NCI-H187 treated with DMSO at 0.1 percent for 48 hours (cell line): Measurements from ENCODE around the gene PCGF3.

Experiments
- DNase-seq: peaks from one replicate; lab custom pipeline; 2025; lab: John Stamatoyannopoulos, UW

PCGF3 gene, protein sequence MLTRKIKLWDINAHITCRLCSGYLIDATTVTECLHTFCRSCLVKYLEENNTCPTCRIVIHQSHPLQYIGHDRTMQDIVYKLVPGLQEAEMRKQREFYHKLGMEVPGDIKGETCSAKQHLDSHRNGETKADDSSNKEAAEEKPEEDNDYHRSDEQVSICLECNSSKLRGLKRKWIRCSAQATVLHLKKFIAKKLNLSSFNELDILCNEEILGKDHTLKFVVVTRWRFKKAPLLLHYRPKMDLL

GRCh38 chr4:705278-706082 lies at the start of gene PCGF3:
TSS of gene PCGF3 (plus strand) at chr4:705832. CDS start at chr4:733681, 27,849 bp downstream.
- peak; percentile 82 for DNase-seq

GRCh38 chr4:656436-657337 lies 48.9 kb upstream of the PCGF3 start:
- no peak for DNase-seq

- DNase-seq = no peak
These were observed 48.2 kb upstream of the PCGF3 start for GRCh38 chr4:657338-657833.

- no peak for DNase-seq
These were observed 47.6 kb upstream of the PCGF3 start for GRCh38 chr4:657834-658667.

GRCh38 chr4:658681-659667 lies 46.7 kb upstream of the PCGF3 start:
- DNase-seq = no peak

DNA sequence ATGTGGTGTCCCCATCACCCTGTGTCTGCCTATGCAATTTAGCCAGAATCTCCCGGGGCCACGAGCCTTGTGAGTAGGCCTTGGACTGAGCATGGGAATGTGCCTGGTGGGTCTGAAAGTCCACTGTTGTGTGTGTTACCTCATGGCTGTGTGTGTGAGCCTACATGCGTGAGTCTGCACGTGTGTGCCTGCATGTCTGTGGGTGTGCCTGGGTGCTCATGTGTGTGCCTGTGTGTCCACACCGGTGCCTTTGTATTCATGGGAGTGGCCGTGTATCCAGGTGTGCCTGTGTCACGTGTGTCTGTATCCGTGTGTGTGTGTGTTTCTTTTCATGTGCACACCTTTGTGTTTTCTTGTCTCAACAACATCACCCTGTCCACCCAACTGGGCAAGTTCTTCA lies 45.8 kb upstream of the PCGF3 start:
- no peak for DNase-seq

GRCh38 chr4:660401-660800 lies 45.2 kb upstream of the PCGF3 start:
- no peak for DNase-seq

- DNase-seq = no peak
These were observed 44.4 kb upstream of the PCGF3 start for GRCh38 chr4:661231-661630.

DNA sequence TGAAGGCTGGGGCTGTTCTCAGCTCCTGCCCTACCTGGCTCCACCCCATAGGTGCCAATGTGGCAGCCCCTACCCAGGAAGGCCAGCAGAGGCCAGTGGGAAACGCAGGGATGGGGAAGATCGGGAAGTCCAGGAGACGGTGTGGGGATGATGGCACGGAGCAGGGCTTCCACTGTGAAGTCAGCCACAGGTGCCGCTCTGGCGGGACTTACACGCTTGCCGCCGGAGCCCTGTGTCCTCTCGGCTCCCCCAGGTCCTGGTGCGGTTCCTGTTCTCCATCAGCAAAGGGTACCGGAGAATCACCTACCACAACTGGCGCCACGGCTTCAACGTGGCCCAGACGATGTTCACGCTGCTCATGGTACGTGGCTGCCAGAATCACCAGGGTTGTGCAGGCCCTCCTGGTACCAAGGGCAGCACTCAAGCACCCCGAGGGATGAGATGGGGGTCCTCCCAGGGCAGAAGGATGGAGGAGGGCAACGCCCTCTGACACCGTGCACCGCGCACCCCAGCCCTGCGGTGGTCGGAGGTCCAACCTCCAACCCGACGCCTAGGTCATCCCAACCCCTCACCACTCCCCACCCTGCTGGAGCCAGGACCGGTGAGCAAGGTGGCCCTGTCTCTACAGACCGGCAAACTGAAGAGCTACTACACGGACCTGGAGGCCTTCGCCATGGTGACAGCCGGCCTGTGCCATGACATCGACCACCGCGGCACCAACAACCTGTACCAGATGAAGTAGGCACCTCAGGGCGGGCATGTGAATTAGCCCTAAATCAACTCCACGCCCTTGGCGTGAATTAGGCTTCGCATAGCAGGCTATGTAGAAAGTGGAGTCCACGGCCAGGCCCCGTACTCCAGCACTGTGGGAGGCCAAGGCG lies 43.5 kb upstream of the PCGF3 start:
- DNase-seq = no peak

- DNase-seq = no peak
These were observed 42.6 kb upstream of the PCGF3 start for GRCh38 chr4:663046-663437.

- no peak for DNase-seq
These were observed 41.9 kb upstream of the PCGF3 start for GRCh38 chr4:663438-664428.

DNA sequence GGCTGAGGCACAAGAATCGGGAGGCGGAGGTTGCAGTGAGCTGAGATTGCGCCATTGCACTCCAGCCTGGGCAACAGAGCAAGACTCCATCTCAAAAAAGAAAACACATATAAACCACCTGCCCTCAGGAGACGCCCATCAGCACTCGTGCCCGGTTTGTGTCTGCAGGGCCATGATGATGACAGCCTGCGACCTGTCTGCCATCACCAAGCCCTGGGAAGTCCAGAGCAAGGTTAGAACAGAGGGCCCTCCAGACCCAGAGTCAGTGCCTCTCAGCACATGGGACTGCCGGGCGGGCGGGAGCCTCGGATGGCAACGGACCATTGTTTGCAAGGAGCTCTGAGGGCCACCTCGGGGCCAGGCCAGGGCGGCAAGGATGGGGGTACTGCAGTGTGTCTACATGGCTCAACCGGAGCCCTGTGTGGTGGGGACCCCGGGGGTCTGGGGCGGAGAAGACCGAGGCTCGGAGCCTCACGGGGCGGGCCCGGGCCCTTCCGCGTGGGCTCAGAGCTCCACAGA lies 40.9 kb upstream of the PCGF3 start:
- DNase-seq = no peak

DNA sequence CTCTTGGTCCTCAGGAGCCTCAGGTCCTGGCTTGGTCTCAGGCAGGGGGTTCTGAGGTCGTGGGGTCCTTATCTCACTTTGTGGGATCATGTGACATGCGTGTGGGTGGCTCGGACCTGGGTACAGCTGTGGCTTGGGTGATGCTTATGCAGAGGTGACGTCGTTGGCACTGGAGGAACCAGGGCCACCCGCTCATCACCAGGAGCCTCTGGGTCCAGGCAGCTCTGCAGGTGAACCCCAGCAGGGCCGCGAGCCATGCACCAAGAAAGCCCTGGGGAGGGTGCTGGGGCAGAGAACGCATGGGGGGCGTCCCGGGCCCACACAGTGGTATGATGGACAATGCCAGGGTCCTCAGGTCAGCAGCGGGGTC lies 40.3 kb upstream of the PCGF3 start:
- DNase-seq = no peak

DNA sequence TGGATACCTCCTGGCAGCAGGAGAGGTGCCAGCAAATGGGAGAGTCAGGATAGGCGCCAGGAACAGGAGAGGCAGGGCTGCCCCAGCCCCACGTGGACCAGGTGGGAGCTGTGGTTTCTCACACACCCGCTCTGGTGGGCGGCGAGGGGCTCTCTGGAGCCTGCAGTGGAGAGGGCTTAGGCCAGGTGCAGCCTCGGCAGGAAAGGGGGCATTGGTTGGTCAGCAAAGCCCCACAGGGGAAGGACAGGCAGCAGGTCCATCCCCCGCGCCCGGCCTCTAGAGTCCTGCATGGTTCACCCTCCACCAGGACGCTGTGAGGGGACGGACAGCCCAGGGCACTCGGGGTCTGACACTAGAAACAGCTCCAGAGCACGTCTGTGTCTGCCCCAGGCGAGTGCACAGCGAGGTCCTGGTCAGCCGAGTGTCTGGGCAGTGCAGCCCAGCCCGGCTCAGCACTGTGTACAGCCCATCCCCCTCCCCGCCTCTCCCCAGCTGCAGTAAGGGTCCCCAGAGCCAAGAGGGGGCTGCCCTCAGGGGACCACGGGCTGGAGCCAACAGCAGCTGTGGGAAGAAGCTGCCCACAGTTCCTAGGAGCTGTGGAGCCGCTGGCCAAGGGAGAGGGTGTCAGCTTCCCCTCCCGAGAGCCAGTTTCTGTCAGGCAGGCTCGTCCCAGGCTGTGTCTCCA lies 39.7 kb upstream of the PCGF3 start:
- DNase-seq = no peak

DNA sequence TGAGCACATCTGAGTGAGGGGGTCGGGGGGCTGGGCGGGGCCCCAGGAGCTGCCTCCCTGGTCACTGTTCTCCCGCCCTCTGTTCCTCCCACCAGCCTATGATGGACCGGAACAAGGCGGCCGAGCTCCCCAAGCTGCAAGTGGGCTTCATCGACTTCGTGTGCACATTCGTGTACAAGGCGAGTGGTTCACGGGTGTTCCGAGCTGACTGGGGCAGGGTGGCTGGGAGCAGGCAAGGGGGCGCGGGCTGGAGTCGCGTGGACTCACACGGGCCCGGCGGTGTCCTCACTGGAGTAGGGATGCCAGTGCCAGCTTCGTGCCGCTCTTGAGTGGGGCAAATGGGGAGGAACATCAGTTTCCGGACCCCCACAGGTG lies 39.2 kb upstream of the PCGF3 start:
- no peak for DNase-seq

DNA sequence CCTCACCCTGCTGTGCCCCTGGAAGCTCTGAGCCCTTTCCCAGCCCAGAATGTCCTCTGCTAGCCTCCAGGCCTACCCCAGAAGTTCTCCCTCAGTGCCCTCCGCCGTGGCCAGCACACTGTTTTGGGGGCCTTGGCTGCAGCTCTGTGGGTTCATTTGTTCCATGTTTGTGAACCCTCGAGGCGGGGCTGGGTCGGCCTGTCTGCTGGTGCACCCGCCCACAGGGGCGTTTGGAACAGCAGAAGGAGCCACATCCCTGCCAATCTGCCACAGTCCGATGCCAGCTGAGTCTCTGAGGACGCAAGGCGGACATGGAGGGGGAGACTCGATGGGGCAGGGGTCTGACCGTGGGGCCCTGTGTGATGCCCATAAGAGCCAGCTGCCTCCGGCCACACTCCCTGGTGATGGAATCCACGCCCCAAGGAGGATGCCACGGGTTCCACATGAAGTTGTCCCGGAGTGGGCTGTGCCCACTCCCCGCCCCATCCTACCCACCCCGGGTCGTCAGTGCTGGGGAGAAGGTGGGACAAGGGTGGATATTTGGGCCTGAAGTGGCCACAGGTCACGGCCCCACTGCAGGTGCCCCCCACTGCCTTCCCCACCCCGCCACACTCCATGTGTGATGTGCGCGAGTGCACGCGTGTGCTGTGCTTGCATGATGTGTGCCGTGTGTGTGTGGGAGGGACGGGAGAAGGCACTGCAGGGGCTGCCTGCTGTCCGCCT lies 38.6 kb upstream of the PCGF3 start:
- DNase-seq = no peak

DNA sequence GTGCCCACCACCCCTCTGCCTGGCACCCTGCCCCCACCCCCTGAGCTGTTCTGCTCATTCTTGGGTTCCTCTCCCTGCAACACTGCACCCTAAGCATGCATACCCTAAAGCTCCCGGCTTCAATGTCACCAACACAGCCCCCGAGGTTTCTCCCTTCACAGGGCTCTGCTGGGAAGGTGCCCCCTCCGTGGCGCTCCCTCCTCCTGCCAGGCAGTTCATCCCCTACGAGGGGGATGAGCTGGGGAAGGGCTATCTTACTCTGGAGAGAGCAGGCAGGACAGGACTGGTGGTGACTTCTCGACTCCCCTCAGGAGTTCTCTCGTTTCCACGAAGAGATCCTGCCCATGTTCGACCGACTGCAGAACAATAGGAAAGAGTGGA lies 38.1 kb upstream of the PCGF3 start:
- no peak for DNase-seq
